Measurements from ENCODE around the gene NCDN.

Gene NCDN

DNA sequence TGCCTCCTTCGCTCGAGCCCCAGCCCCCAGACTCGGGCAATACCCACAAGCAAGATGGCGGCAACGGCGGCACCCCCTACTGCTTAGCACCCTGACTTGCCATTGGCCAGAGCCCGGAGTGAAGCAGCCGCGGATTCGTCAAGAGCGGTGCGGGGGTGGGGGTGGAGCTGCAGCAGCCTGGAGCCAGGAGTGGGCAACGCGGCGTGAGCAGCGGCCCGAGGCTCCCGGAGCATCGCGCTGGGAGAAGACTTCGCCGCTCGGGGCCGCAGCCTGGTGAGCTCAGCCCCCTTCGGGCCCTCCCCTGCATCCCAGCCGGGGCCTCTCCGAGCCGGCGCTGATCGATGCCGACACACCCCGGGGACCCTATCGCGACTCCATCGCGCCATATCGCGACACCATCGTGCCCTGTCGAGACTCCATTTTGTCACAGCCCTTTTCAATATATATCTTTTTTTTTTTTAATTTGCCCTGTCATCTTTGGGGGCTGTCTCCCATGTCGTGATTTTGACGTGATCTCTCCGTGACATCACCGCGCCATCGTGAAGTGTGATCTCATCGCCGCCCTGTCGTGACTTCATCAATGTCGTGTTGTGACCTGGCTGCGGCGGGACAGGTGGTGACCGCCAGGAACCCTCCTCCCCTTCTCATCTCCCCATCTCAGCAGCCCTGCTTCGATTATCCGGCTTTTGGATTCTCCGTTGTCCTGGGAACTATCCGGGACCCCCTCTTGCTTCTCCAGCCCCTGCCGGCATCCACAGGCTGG is at the start of gene NCDN:
TSS of gene NCDN (plus strand) at position 189 of the 763 bp plus-strand sequence. CDS start at position 581, 392 bp downstream.
- Histone ChIP-seq H3K9me3 (ENCODE audit: low read length) (no peaks in the 10 kb centered on the region), H3K36me3 (ENCODE audit: insufficient read depth, low read length) (peaks cover 16% of the 10 kb centered on the region), H3K27ac (ENCODE audit: low read depth, low read length) (peak within 1 kb of the TSS; percentile 94), H3K9ac (ENCODE audit: low read length) (peak within 1 kb of the TSS; percentile 77), H3K4me3 (ENCODE audit: low read depth in 1 of 2, low read length in 2 of 2) (peak within 1 kb of the TSS; percentile 92 to 96), H3K27me3 (ENCODE audit: control insufficient read depth in 1 of 2, insufficient read depth in 2 of 2, low read length in 2 of 2) (no peaks in the 10 kb centered on the region), H3K4me1 (ENCODE audit: insufficient read depth, low read length) (peaks cover 49% of the 10 kb centered on the region)

GRCh38 chr1:35507947-35508346 is 49.7 kb upstream of the NCDN start:
- no peaks in the 10 kb centered on the region for H3K9me3 ChIP-seq (ENCODE audit: low read length)
- H3K4me3 ChIP-seq (ENCODE audit: low read depth in 1 of 2, low read length in 2 of 2) = no peak overlapping the region
- H3K27ac ChIP-seq (ENCODE audit: low read depth, low read length) = no peak overlapping the region
- peaks cover 14% of the 10 kb centered on the region for H3K36me3 ChIP-seq (ENCODE audit: insufficient read depth, low read length)
- no peaks in the 10 kb centered on the region for H3K4me1 ChIP-seq (ENCODE audit: insufficient read depth, low read length)
- no peak overlapping the region for H3K9ac ChIP-seq (ENCODE audit: low read length)
- no peaks in the 10 kb centered on the region for H3K27me3 ChIP-seq (ENCODE audit: control insufficient read depth in 1 of 2, insufficient read depth in 2 of 2, low read length in 2 of 2)

- Histone ChIP-seq H3K36me3 (ENCODE audit: insufficient read depth, low read length) (peaks cover 14% of the 10 kb centered on the region), H3K4me3 (ENCODE audit: low read depth in 1 of 2, low read length in 2 of 2) (no peak overlapping the region), H3K9ac (ENCODE audit: low read length) (no peak overlapping the region), H3K27ac (ENCODE audit: low read depth, low read length) (no peak overlapping the region), H3K4me1 (ENCODE audit: insufficient read depth, low read length) (no peaks in the 10 kb centered on the region), H3K27me3 (ENCODE audit: control insufficient read depth in 1 of 2, insufficient read depth in 2 of 2, low read length in 2 of 2) (no peaks in the 10 kb centered on the region), H3K9me3 (ENCODE audit: low read length) (no peaks in the 10 kb centered on the region)
These were observed 48.0 kb upstream of the NCDN start for GRCh38 chr1:35509558-35509957.

GRCh38 chr1:35511305-35511704 is 46.3 kb upstream of the NCDN start:
- Histone ChIP-seq H3K27me3 (ENCODE audit: control insufficient read depth in 1 of 2, insufficient read depth in 2 of 2, low read length in 2 of 2) (no peaks in the 10 kb centered on the region), H3K4me3 (ENCODE audit: low read depth in 1 of 2, low read length in 2 of 2) (no peak overlapping the region), H3K9me3 (ENCODE audit: low read length) (no peaks in the 10 kb centered on the region), H3K27ac (ENCODE audit: low read depth, low read length) (no peak overlapping the region), H3K36me3 (ENCODE audit: insufficient read depth, low read length) (peaks cover 3% of the 10 kb centered on the region), H3K4me1 (ENCODE audit: insufficient read depth, low read length) (no peaks in the 10 kb centered on the region), H3K9ac (ENCODE audit: low read length) (no peak overlapping the region)

GRCh38 chr1:35518183-35518582 is 39.4 kb upstream of the NCDN start:
- no peak overlapping the region for H3K27ac ChIP-seq (ENCODE audit: low read depth, low read length)

GRCh38 chr1:35519432-35519831 is 38.2 kb upstream of the NCDN start:
- no peaks in the 10 kb centered on the region for H3K36me3 ChIP-seq (ENCODE audit: insufficient read depth, low read length)

More at GRCh38 chr1:35518183-35518582, 39.4 kb upstream of the NCDN start:
- Histone ChIP-seq H3K4me1 (ENCODE audit: insufficient read depth, low read length) (no peaks in the 10 kb centered on the region), H3K9ac (ENCODE audit: low read length) (no peak overlapping the region), H3K4me3 (ENCODE audit: low read depth in 1 of 2, low read length in 2 of 2) (no peak overlapping the region), H3K9me3 (ENCODE audit: low read length) (no peaks in the 10 kb centered on the region), H3K27me3 (ENCODE audit: control insufficient read depth in 1 of 2, insufficient read depth in 2 of 2, low read length in 2 of 2) (no peaks in the 10 kb centered on the region), H3K36me3 (ENCODE audit: insufficient read depth, low read length) (no peaks in the 10 kb centered on the region)

DNA sequence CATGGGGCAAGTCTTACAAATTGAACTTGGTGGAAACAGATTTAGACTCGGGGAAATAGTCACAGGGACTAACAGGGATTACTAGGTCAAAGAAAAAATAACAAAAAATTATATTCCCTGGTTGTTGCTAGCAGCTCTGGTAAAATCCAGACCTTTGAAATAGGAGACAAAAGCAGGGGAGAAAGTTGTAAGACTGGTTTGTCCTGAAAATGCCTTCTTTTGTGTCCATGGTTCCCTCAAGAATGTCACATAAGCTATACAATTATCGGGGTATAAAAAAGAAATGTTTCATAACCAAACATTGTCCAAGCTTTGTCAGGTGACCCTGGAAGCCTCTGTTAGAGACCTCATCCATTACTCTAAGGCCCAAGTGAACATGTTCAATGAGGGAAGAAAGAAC is 33.5 kb upstream of the NCDN start:
- Histone ChIP-seq H3K4me1 (ENCODE audit: insufficient read depth, low read length) (no peaks in the 10 kb centered on the region), H3K4me3 (ENCODE audit: low read depth in 1 of 2, low read length in 2 of 2) (no peak overlapping the region), H3K36me3 (ENCODE audit: insufficient read depth, low read length) (no peaks in the 10 kb centered on the region), H3K9me3 (ENCODE audit: low read length) (no peaks in the 10 kb centered on the region), H3K9ac (ENCODE audit: low read length) (no peak overlapping the region), H3K27ac (ENCODE audit: low read depth, low read length) (no peak overlapping the region), H3K27me3 (ENCODE audit: control insufficient read depth in 1 of 2, insufficient read depth in 2 of 2, low read length in 2 of 2) (no peaks in the 10 kb centered on the region)

More at GRCh38 chr1:35519432-35519831, 38.2 kb upstream of the NCDN start:
- no peaks in the 10 kb centered on the region for H3K27me3 ChIP-seq (ENCODE audit: control insufficient read depth in 1 of 2, insufficient read depth in 2 of 2, low read length in 2 of 2)
- no peak overlapping the region for H3K9ac ChIP-seq (ENCODE audit: low read length)
- H3K4me3 ChIP-seq (ENCODE audit: low read depth in 1 of 2, low read length in 2 of 2) = no peak overlapping the region
- no peaks in the 10 kb centered on the region for H3K4me1 ChIP-seq (ENCODE audit: insufficient read depth, low read length)
- H3K27ac ChIP-seq (ENCODE audit: low read depth, low read length) = no peak overlapping the region
- no peaks in the 10 kb centered on the region for H3K9me3 ChIP-seq (ENCODE audit: low read length)

GRCh38 chr1:35530168-35530567 is 27.4 kb upstream of the NCDN start:
- Histone ChIP-seq H3K4me1 (ENCODE audit: insufficient read depth, low read length) (peaks cover 5% of the 10 kb centered on the region), H3K36me3 (ENCODE audit: insufficient read depth, low read length) (no peaks in the 10 kb centered on the region), H3K9me3 (ENCODE audit: low read length) (no peaks in the 10 kb centered on the region), H3K27ac (ENCODE audit: low read depth, low read length) (no peak overlapping the region), H3K27me3 (ENCODE audit: control insufficient read depth in 1 of 2, insufficient read depth in 2 of 2, low read length in 2 of 2) (no peaks in the 10 kb centered on the region), H3K9ac (ENCODE audit: low read length) (no peak overlapping the region), H3K4me3 (ENCODE audit: low read depth in 1 of 2, low read length in 2 of 2) (no peak overlapping the region)

- H3K9ac ChIP-seq (ENCODE audit: low read length) = no peak overlapping the region
- no peak overlapping the region for H3K4me3 ChIP-seq (ENCODE audit: low read depth in 1 of 2, low read length in 2 of 2)
- no peaks in the 10 kb centered on the region for H3K9me3 ChIP-seq (ENCODE audit: low read length)
- H3K36me3 ChIP-seq (ENCODE audit: insufficient read depth, low read length) = no peaks in the 10 kb centered on the region
- H3K4me1 ChIP-seq (ENCODE audit: insufficient read depth, low read length) = peaks cover 5% of the 10 kb centered on the region
- no peak overlapping the region for H3K27ac ChIP-seq (ENCODE audit: low read depth, low read length)
- H3K27me3 ChIP-seq (ENCODE audit: control insufficient read depth in 1 of 2, insufficient read depth in 2 of 2, low read length in 2 of 2) = no peaks in the 10 kb centered on the region
These were observed 26.7 kb upstream of the NCDN start for GRCh38 chr1:35530946-35531345.

GRCh38 chr1:35531368-35531767 is 26.2 kb upstream of the NCDN start:
- H3K27ac ChIP-seq (ENCODE audit: low read depth, low read length) = no peak overlapping the region

GRCh38 chr1:35532497-35533223 is 24.9 kb upstream of the NCDN start:
- H3K27ac ChIP-seq (ENCODE audit: low read depth, low read length) = no peak overlapping the region
- H3K4me1 ChIP-seq (ENCODE audit: insufficient read depth, low read length) = peaks cover 17% of the 10 kb centered on the region
- no peaks in the 10 kb centered on the region for H3K36me3 ChIP-seq (ENCODE audit: insufficient read depth, low read length)
- no peak overlapping the region for H3K4me3 ChIP-seq (ENCODE audit: low read depth in 1 of 2, low read length in 2 of 2)
- H3K9me3 ChIP-seq (ENCODE audit: low read length) = no peaks in the 10 kb centered on the region
- H3K9ac ChIP-seq (ENCODE audit: low read length) = no peak overlapping the region
- H3K27me3 ChIP-seq (ENCODE audit: control insufficient read depth in 1 of 2, insufficient read depth in 2 of 2, low read length in 2 of 2) = no peaks in the 10 kb centered on the region

More at GRCh38 chr1:35531368-35531767, 26.2 kb upstream of the NCDN start:
- H3K27me3 ChIP-seq (ENCODE audit: control insufficient read depth in 1 of 2, insufficient read depth in 2 of 2, low read length in 2 of 2) = no peaks in the 10 kb centered on the region
- no peak overlapping the region for H3K4me3 ChIP-seq (ENCODE audit: low read depth in 1 of 2, low read length in 2 of 2)
- no peaks in the 10 kb centered on the region for H3K36me3 ChIP-seq (ENCODE audit: insufficient read depth, low read length)
- peaks cover 5% of the 10 kb centered on the region for H3K4me1 ChIP-seq (ENCODE audit: insufficient read depth, low read length)
- H3K9me3 ChIP-seq (ENCODE audit: low read length) = no peaks in the 10 kb centered on the region
- no peak overlapping the region for H3K9ac ChIP-seq (ENCODE audit: low read length)

Data from muscle layer of colon (tissue), 2 donors.